ENCODE results near the gene ERBB4. TPM values are rescaled to one million over a fixed set of nuclear protein-coding genes. Genes with fewer than 3 reads are reported as not detected.

Gene ERBB4
- total RNA-seq, 2 donors from 2014 or later: not detected

GRCh38 chr2:212328136-212328535 lies 210.5 kb downstream of the ERBB4 start:
- Mint-ChIP-seq H3K4me3 (no peak overlapping the region), H3K9me3 (peaks cover 0 to 4% of the 10 kb centered on the region in 2 donors), H3K36me3 (ENCODE audit: insufficient read depth in 2 of 2) (no peaks in the 10 kb centered on the region), H3K27me3 (ENCODE audit: low read depth) (no peaks in the 10 kb centered on the region), H3K4me1 (ENCODE audit: low read depth) (no peaks in the 10 kb centered on the region), H3K27ac (no peak overlapping the region)
- DNase-seq: no peak
- no peak for ATAC-seq (replicated peaks in 1 of 2)

GRCh38 chr2:212327171-212327809 lies 211.3 kb downstream of the ERBB4 start:
- H3K4me1 Mint-ChIP-seq (ENCODE audit: low read depth): no peaks in the 10 kb centered on the region
- H3K27me3 Mint-ChIP-seq (ENCODE audit: low read depth): no peaks in the 10 kb centered on the region
- H3K27ac Mint-ChIP-seq: no peak overlapping the region
- ATAC-seq (replicated peaks in 1 of 2) (no peak), DNase-seq (no peak)
- H3K4me3 Mint-ChIP-seq: no peak overlapping the region
- peaks cover 0 to 4% of the 10 kb centered on the region in 2 donors for H3K9me3 Mint-ChIP-seq
- no peaks in the 10 kb centered on the region for H3K36me3 Mint-ChIP-seq (ENCODE audit: insufficient read depth in 2 of 2)

- H3K9me3 Mint-ChIP-seq: peaks cover 0 to 2% of the 10 kb centered on the region in 2 donors
- no peaks in the 10 kb centered on the region for H3K27me3 Mint-ChIP-seq (ENCODE audit: low read depth)
- no peaks in the 10 kb centered on the region for H3K36me3 Mint-ChIP-seq (ENCODE audit: insufficient read depth in 2 of 2)
- ATAC-seq (replicated peaks in 1 of 2) (no peak), DNase-seq (no peak)
- H3K27ac Mint-ChIP-seq: no peak overlapping the region
- H3K4me3 Mint-ChIP-seq: no peak overlapping the region
- no peaks in the 10 kb centered on the region for H3K4me1 Mint-ChIP-seq (ENCODE audit: low read depth)
These were observed 220.0 kb downstream of the ERBB4 start for GRCh38 chr2:212318636-212319035.

- no peak overlapping the region for H3K27ac Mint-ChIP-seq
- peaks cover 0 to 1% of the 10 kb centered on the region in 2 donors for H3K36me3 Mint-ChIP-seq (ENCODE audit: insufficient read depth in 2 of 2)
- no peaks in the 10 kb centered on the region for H3K27me3 Mint-ChIP-seq (ENCODE audit: low read depth)
- no peaks in the 10 kb centered on the region for H3K4me1 Mint-ChIP-seq (ENCODE audit: low read depth)
- peaks cover 0 to 2% of the 10 kb centered on the region in 2 donors for H3K9me3 Mint-ChIP-seq
- no peak overlapping the region for H3K4me3 Mint-ChIP-seq
- DNase-seq (no peak), ATAC-seq (replicated peaks in 1 of 2) (no peak)
These were observed 223.9 kb downstream of the ERBB4 start for GRCh38 chr2:212314680-212315079.

- no peak for DNase-seq
- H3K4me1 Mint-ChIP-seq (ENCODE audit: low read depth): no peaks in the 10 kb centered on the region
- no peak for ATAC-seq (replicated peaks in 1 of 2)
- H3K4me3 Mint-ChIP-seq: no peak overlapping the region
- no peak overlapping the region for H3K27ac Mint-ChIP-seq
- H3K27me3 Mint-ChIP-seq (ENCODE audit: low read depth): no peaks in the 10 kb centered on the region
- peaks cover 0 to 1% of the 10 kb centered on the region in 2 donors for H3K36me3 Mint-ChIP-seq (ENCODE audit: insufficient read depth in 2 of 2)
- no peaks in the 10 kb centered on the region for H3K9me3 Mint-ChIP-seq
These were observed 226.7 kb downstream of the ERBB4 start for GRCh38 chr2:212311807-212312404.

- no peaks in the 10 kb centered on the region for H3K4me1 Mint-ChIP-seq (ENCODE audit: low read depth)
- DNase-seq (no peak), ATAC-seq (replicated peaks in 1 of 2) (no peak)
- no peak overlapping the region for H3K27ac Mint-ChIP-seq
- no peaks in the 10 kb centered on the region for H3K27me3 Mint-ChIP-seq (ENCODE audit: low read depth)
- H3K9me3 Mint-ChIP-seq: no peaks in the 10 kb centered on the region
- H3K36me3 Mint-ChIP-seq (ENCODE audit: insufficient read depth in 2 of 2): no peaks in the 10 kb centered on the region
- H3K4me3 Mint-ChIP-seq: no peak overlapping the region
These were observed 238.7 kb downstream of the ERBB4 start for GRCh38 chr2:212299943-212300342.

GRCh38 chr2:212299333-212299732 lies 239.3 kb downstream of the ERBB4 start:
- H3K4me3 Mint-ChIP-seq: no peak overlapping the region
- H3K4me1 Mint-ChIP-seq (ENCODE audit: low read depth): no peaks in the 10 kb centered on the region
- DNase-seq: no peak
- H3K36me3 Mint-ChIP-seq (ENCODE audit: insufficient read depth in 2 of 2): no peaks in the 10 kb centered on the region
- no peaks in the 10 kb centered on the region for H3K9me3 Mint-ChIP-seq
- no peaks in the 10 kb centered on the region for H3K27me3 Mint-ChIP-seq (ENCODE audit: low read depth)
- no peak overlapping the region for H3K27ac Mint-ChIP-seq
- ATAC-seq (replicated peaks in 1 of 2): no peak

GRCh38 chr2:212295571-212295970 lies 243.0 kb downstream of the ERBB4 start:
- Mint-ChIP-seq H3K4me3 (no peak overlapping the region), H3K27me3 (ENCODE audit: low read depth) (no peaks in the 10 kb centered on the region), H3K4me1 (ENCODE audit: low read depth) (no peaks in the 10 kb centered on the region), H3K36me3 (ENCODE audit: insufficient read depth in 2 of 2) (no peaks in the 10 kb centered on the region), H3K27ac (no peak overlapping the region), H3K9me3 (no peaks in the 10 kb centered on the region)
- ATAC-seq (replicated peaks in 1 of 2): no peak
- no peak for DNase-seq

- H3K9me3 Mint-ChIP-seq: no peaks in the 10 kb centered on the region
- ATAC-seq (replicated peaks in 1 of 2) (no peak), DNase-seq (no peak)
- no peaks in the 10 kb centered on the region for H3K27me3 Mint-ChIP-seq (ENCODE audit: low read depth)
- no peak overlapping the region for H3K27ac Mint-ChIP-seq
- no peak overlapping the region for H3K4me3 Mint-ChIP-seq
- no peaks in the 10 kb centered on the region for H3K36me3 Mint-ChIP-seq (ENCODE audit: insufficient read depth in 2 of 2)
- no peaks in the 10 kb centered on the region for H3K4me1 Mint-ChIP-seq (ENCODE audit: low read depth)
These were observed 243.8 kb downstream of the ERBB4 start for GRCh38 chr2:212294816-212295215.

GRCh38 chr2:212289301-212289700 lies 249.3 kb downstream of the ERBB4 start:
- Mint-ChIP-seq H3K9me3 (no peaks in the 10 kb centered on the region), H3K4me1 (ENCODE audit: low read depth) (no peaks in the 10 kb centered on the region), H3K36me3 (ENCODE audit: insufficient read depth in 2 of 2) (no peaks in the 10 kb centered on the region), H3K27me3 (ENCODE audit: low read depth) (no peaks in the 10 kb centered on the region), H3K4me3 (no peak overlapping the region), H3K27ac (no peak overlapping the region)
- ATAC-seq (replicated peaks in 1 of 2): no peak
- no peak for DNase-seq

GRCh38 chr2:212288308-212288707 lies 250.3 kb downstream of the ERBB4 start:
- DNase-seq: no peak
- H3K36me3 Mint-ChIP-seq (ENCODE audit: insufficient read depth in 2 of 2): no peaks in the 10 kb centered on the region
- no peaks in the 10 kb centered on the region for H3K27me3 Mint-ChIP-seq (ENCODE audit: low read depth)
- H3K4me3 Mint-ChIP-seq: no peak overlapping the region
- H3K4me1 Mint-ChIP-seq (ENCODE audit: low read depth): no peaks in the 10 kb centered on the region
- H3K9me3 Mint-ChIP-seq: no peaks in the 10 kb centered on the region
- no peak overlapping the region for H3K27ac Mint-ChIP-seq
- ATAC-seq (replicated peaks in 1 of 2): no peak

- H3K4me3 Mint-ChIP-seq: no peak overlapping the region
- no peak for ATAC-seq (replicated peaks in 1 of 2)
- H3K27ac Mint-ChIP-seq: no peak overlapping the region
- H3K4me1 Mint-ChIP-seq (ENCODE audit: low read depth): no peaks in the 10 kb centered on the region
- no peak for DNase-seq
- no peaks in the 10 kb centered on the region for H3K27me3 Mint-ChIP-seq (ENCODE audit: low read depth)
- no peaks in the 10 kb centered on the region for H3K9me3 Mint-ChIP-seq
- no peaks in the 10 kb centered on the region for H3K36me3 Mint-ChIP-seq (ENCODE audit: insufficient read depth in 2 of 2)
These were observed 254.4 kb downstream of the ERBB4 start for GRCh38 chr2:212284166-212284565.

GRCh38 chr2:212282671-212283261 lies 255.8 kb downstream of the ERBB4 start:
- H3K9me3 Mint-ChIP-seq: no peaks in the 10 kb centered on the region
- no peaks in the 10 kb centered on the region for H3K36me3 Mint-ChIP-seq (ENCODE audit: insufficient read depth in 2 of 2)
- no peaks in the 10 kb centered on the region for H3K4me1 Mint-ChIP-seq (ENCODE audit: low read depth)
- no peaks in the 10 kb centered on the region for H3K27me3 Mint-ChIP-seq (ENCODE audit: low read depth)
- DNase-seq (no peak), ATAC-seq (replicated peaks in 1 of 2) (no peak)
- H3K27ac Mint-ChIP-seq: no peak overlapping the region
- H3K4me3 Mint-ChIP-seq: no peak overlapping the region

- peaks cover 2% of the 10 kb centered on the region in 2 donors for H3K9me3 Mint-ChIP-seq
- ATAC-seq (replicated peaks in 1 of 2) (no peak), DNase-seq (no peak)
- H3K36me3 Mint-ChIP-seq (ENCODE audit: insufficient read depth in 2 of 2): no peaks in the 10 kb centered on the region
- no peaks in the 10 kb centered on the region for H3K27me3 Mint-ChIP-seq (ENCODE audit: low read depth)
- peak overlapping the region; percentile 15 for H3K27ac Mint-ChIP-seq
- H3K4me1 Mint-ChIP-seq (ENCODE audit: low read depth): no peaks in the 10 kb centered on the region
- no peak overlapping the region for H3K4me3 Mint-ChIP-seq
These were observed 261.8 kb downstream of the ERBB4 start for GRCh38 chr2:212276813-212277212.

Measured in activated T-cell treated with anti-CD3 and anti-CD28 coated beads, Interleukin-2, amount 50 U/mL, for 72 hours (primary cell).